T-helper 2 cell treated with Interferon-gamma antibody and Interleukin-4, amounts not matched to agents 5 μg/mL and 100 μg/mL, for 36 hours (primary cell): ENCODE data around the gene EFTUD2.

Experiments used
- DNase-seq: peaks from one replicate; pipeline ENCODE4 v3.0.0; 2021; ENCODE audit warnings: low spot score
- H3K27ac Mint-ChIP-seq: one replicate; pipeline ENCODE4 v1.8.0; 2021; ENCODE audit warnings: mild to moderate bottlenecking, mixed read lengths
- H3K27me3 Mint-ChIP-seq: one replicate; pipeline ENCODE4 v1.8.0; 2021; ENCODE audit warnings: low read depth, mixed read lengths
- H3K36me3 Mint-ChIP-seq: one replicate; pipeline ENCODE4 v1.8.0; 2021; ENCODE audit warnings: low read depth, mixed read lengths
- H3K4me1 Mint-ChIP-seq: one replicate; pipeline ENCODE4 v1.8.0; 2021; ENCODE audit warnings: low read depth, mixed read lengths
- H3K4me3 Mint-ChIP-seq: one replicate; pipeline ENCODE4 v1.8.0; 2022; ENCODE audit warnings: mild to moderate bottlenecking, moderate library complexity, mixed read lengths
- H3K9me3 Mint-ChIP-seq: one replicate; pipeline ENCODE4 v1.8.0; 2021; ENCODE audit warnings: mixed read lengths

The EFTUD2 gene

GRCh38 chr17:44931376-44931775 is 32.1 kb upstream of the EFTUD2 start:
- H3K27ac Mint-ChIP-seq = no peak overlapping the region
- no peak overlapping the region for H3K4me3 Mint-ChIP-seq
- H3K27me3 Mint-ChIP-seq = no peaks in the 10 kb centered on the region
- no peak for DNase-seq
- H3K9me3 Mint-ChIP-seq = no peaks in the 10 kb centered on the region
- H3K4me1 Mint-ChIP-seq = no peaks in the 10 kb centered on the region
- peaks cover 68% of the 10 kb centered on the region for H3K36me3 Mint-ChIP-seq

- H3K4me1 Mint-ChIP-seq = no peaks in the 10 kb centered on the region
- no peak overlapping the region for H3K27ac Mint-ChIP-seq
- H3K4me3 Mint-ChIP-seq = no peak overlapping the region
- H3K9me3 Mint-ChIP-seq = no peaks in the 10 kb centered on the region
- no peak for DNase-seq
- peaks cover 70% of the 10 kb centered on the region for H3K36me3 Mint-ChIP-seq
- no peaks in the 10 kb centered on the region for H3K27me3 Mint-ChIP-seq
Measured at GRCh38 chr17:44930667-44931066, 31.4 kb upstream of the EFTUD2 start.

GRCh38 chr17:44928950-44929720 is 29.9 kb upstream of the EFTUD2 start:
- no peaks in the 10 kb centered on the region for H3K27me3 Mint-ChIP-seq
- DNase-seq = no peak

DNA sequence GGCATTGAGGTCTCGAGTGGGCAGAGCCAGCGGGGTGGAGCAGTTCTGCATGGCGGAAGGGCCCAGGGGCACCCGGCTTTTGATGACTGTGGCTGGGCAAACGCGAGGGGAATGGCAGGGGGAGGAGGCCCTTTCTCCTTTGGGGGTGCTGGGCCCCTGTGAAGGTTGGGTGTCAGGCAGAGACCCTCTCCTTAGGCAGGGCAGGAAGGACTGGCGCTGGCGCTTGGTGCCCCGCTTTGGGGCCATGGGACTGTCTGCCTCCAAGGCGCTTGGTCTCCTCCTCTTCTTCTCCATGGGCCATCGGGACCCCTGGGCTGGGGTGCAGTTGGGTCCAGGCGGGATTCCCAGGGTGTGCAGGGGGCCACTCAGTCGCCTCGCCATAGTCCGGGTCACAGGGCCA is 28.9 kb upstream of the EFTUD2 start:
- Mint-ChIP-seq H3K9me3 (no peaks in the 10 kb centered on the region), H3K27me3 (no peaks in the 10 kb centered on the region), H3K4me1 (no peaks in the 10 kb centered on the region), H3K27ac (no peak overlapping the region), H3K36me3 (peaks cover 60% of the 10 kb centered on the region), H3K4me3 (no peak overlapping the region)
- no peak for DNase-seq

More at GRCh38 chr17:44928950-44929720, 29.9 kb upstream of the EFTUD2 start:
- H3K36me3 Mint-ChIP-seq = peaks cover 66% of the 10 kb centered on the region
- no peak overlapping the region for H3K4me3 Mint-ChIP-seq
- H3K4me1 Mint-ChIP-seq = no peaks in the 10 kb centered on the region
- no peak overlapping the region for H3K27ac Mint-ChIP-seq
- H3K9me3 Mint-ChIP-seq = no peaks in the 10 kb centered on the region

DNA sequence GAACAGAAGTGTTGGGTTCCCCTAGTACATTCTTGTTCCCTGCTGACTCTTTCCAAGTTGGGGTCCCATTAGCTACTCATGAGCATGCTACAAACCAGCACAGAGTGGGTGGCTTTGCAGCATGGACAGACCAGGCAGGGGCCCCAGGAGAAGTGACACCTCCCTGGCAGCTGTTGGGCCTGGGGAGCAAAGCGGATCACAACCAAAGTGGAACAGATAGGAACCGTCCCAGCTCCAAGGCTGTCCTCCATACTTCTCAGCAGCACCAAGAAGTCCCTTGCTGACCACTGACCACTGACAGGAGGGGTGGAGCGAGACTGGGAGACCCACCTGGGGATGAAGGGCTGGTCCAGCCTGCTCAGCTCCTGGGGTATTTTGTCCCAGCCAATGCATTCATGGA is 28.5 kb upstream of the EFTUD2 start:
- Mint-ChIP-seq H3K9me3 (no peaks in the 10 kb centered on the region), H3K27me3 (no peaks in the 10 kb centered on the region), H3K36me3 (peaks cover 59% of the 10 kb centered on the region), H3K27ac (no peak overlapping the region), H3K4me1 (no peaks in the 10 kb centered on the region), H3K4me3 (no peak overlapping the region)
- DNase-seq = no peak

GRCh38 chr17:44926821-44927525 is 27.7 kb upstream of the EFTUD2 start:
- Mint-ChIP-seq H3K9me3 (no peaks in the 10 kb centered on the region), H3K36me3 (peaks cover 54% of the 10 kb centered on the region), H3K27me3 (no peaks in the 10 kb centered on the region), H3K4me3 (no peak overlapping the region), H3K4me1 (no peaks in the 10 kb centered on the region), H3K27ac (no peak overlapping the region)
- DNase-seq = no peak

GRCh38 chr17:44925731-44926697 is 26.8 kb upstream of the EFTUD2 start:
- Mint-ChIP-seq H3K4me3 (no peak overlapping the region), H3K36me3 (peaks cover 44% of the 10 kb centered on the region), H3K27me3 (peaks cover 5% of the 10 kb centered on the region), H3K9me3 (no peaks in the 10 kb centered on the region), H3K27ac (no peak overlapping the region), H3K4me1 (no peaks in the 10 kb centered on the region)
- DNase-seq = no peak

GRCh38 chr17:44924107-44924544 is 24.9 kb upstream of the EFTUD2 start:
- no peak for DNase-seq
- Mint-ChIP-seq H3K27ac (no peak overlapping the region), H3K4me3 (no peak overlapping the region), H3K9me3 (no peaks in the 10 kb centered on the region), H3K36me3 (peaks cover 28% of the 10 kb centered on the region), H3K27me3 (peaks cover 18% of the 10 kb centered on the region), H3K4me1 (peaks cover 3% of the 10 kb centered on the region)

GRCh38 chr17:44922746-44923470 is 23.7 kb upstream of the EFTUD2 start:
- no peaks in the 10 kb centered on the region for H3K9me3 Mint-ChIP-seq
- no peak overlapping the region for H3K27ac Mint-ChIP-seq
- DNase-seq = no peak
- H3K36me3 Mint-ChIP-seq = peaks cover 22% of the 10 kb centered on the region
- peaks cover 3% of the 10 kb centered on the region for H3K4me1 Mint-ChIP-seq
- H3K4me3 Mint-ChIP-seq = no peak overlapping the region
- H3K27me3 Mint-ChIP-seq = peaks cover 22% of the 10 kb centered on the region

DNA sequence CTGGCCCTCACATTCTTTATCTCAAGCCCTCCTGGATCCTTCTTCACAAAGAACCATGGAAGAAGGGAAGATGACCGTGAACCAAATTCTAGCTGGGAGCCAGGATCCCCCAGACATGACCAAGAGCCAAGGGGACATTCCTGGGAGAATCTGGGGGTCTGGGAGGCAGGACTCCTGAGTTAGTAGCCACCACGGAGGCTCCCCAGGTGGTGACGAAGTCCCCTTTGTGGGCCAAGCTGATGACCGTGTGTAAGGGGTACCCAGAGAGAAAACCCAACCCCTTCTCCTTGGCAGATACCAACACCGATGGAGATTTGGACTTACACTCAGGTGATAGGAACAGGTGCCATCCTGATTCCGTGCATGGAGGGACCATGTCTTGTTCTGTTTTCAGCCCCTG is 22.9 kb upstream of the EFTUD2 start:
- H3K4me3 Mint-ChIP-seq = no peak overlapping the region
- H3K36me3 Mint-ChIP-seq = peaks cover 16% of the 10 kb centered on the region
- DNase-seq = no peak
- H3K27ac Mint-ChIP-seq = no peak overlapping the region
- H3K4me1 Mint-ChIP-seq = peaks cover 3% of the 10 kb centered on the region
- peaks cover 25% of the 10 kb centered on the region for H3K27me3 Mint-ChIP-seq
- H3K9me3 Mint-ChIP-seq = no peaks in the 10 kb centered on the region

GRCh38 chr17:44921122-44921882 is 22.1 kb upstream of the EFTUD2 start:
- no peak for DNase-seq
- Mint-ChIP-seq H3K4me1 (peaks cover 3% of the 10 kb centered on the region), H3K4me3 (no peak overlapping the region), H3K36me3 (peaks cover 12% of the 10 kb centered on the region), H3K9me3 (no peaks in the 10 kb centered on the region), H3K27ac (no peak overlapping the region), H3K27me3 (peaks cover 25% of the 10 kb centered on the region)

DNA sequence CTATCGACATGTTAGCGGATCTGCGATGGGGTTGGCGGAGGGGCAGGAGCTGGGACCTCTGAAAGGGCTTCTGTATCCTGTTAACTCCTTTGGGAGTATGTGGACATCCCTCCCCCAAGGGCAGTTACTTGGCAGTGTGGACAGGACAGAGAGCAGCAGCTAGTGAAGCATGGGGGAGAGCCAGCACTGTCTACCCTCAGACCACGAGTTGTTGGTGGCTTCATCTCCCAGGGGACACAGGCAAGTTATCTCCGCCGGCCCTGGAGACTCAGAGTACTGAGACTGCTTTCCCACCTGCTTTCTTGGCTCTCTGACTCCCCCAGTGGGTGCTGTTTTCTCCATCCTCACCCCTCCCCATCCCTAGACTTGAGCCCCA is 21.3 kb upstream of the EFTUD2 start:
- DNase-seq = no peak
- peaks cover 6% of the 10 kb centered on the region for H3K36me3 Mint-ChIP-seq
- peaks cover 25% of the 10 kb centered on the region for H3K27me3 Mint-ChIP-seq
- H3K4me3 Mint-ChIP-seq = no peak overlapping the region
- peaks cover 3% of the 10 kb centered on the region for H3K4me1 Mint-ChIP-seq
- no peak overlapping the region for H3K27ac Mint-ChIP-seq
- H3K9me3 Mint-ChIP-seq = no peaks in the 10 kb centered on the region
